Measurements from ENCODE around the gene DYNLT1.
"Not testable (repeated sequence)": the region's sequence is repeated elsewhere in the genome, so short reads cannot be mapped to it uniquely, and the experiment has no call there.

The DYNLT1 gene

DNA sequence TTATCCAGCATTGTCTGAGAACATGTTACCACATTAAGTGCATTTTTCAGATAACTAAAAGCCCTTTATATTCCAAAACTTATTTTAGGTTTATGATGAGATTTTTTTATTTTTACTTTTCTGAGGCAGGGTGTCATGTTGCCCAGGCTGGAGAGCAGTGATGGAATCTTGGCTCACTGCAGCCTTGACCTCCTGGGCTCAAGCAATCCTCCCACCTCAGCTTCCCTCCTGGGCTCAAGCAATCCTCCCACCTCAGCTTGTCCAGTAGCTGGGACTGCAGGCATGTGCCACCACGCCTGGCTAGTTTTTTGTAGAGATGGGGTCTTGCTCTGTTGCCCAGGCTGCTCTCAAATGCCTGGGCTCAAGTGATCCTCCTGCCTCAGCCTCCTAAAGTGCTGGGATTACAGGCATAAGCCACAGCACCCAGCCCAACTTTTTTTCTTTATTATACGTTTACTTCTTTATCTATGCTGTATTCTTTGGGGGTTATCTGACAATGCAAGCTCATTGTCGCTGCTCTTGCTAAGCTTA lies 6.2 kb downstream of the DYNLT1 start:
- Mint-ChIP-seq H3K9me3 (ENCODE audit: low read depth) (no peaks in the 10 kb centered on the region), H3K4me3 (no peak overlapping the region), H3K36me3 (peaks cover 17% of the 10 kb centered on the region), H3K4me1 (ENCODE audit: low read depth) (peaks cover 81% of the 10 kb centered on the region), H3K27me3 (no peaks in the 10 kb centered on the region), H3K27ac (peak overlapping the region; percentile 24)

DNA sequence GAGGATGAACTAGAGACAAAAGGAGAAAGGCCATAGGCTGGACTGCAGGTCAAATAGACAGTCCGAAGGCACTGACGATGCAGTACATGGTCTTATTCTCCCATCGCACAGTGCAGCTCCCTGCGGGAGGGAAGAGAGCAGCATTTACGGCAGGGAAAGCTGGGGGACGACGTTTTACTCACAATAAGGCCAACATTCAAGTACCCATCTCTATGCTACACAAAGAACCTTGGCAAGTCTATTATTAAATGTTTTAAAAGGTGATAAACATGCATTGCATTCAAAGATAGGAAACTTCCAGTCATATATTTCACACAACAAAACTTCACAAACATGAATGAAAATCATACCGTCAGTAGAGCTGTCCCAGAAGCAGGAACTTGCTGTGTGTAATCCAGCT lies 7.8 kb downstream of the DYNLT1 start:
- no peaks in the 10 kb centered on the region for H3K27me3 Mint-ChIP-seq
- H3K4me1 Mint-ChIP-seq (ENCODE audit: low read depth): peaks cover 69% of the 10 kb centered on the region
- peaks cover 17% of the 10 kb centered on the region for H3K36me3 Mint-ChIP-seq
- H3K27ac Mint-ChIP-seq: peak overlapping the region; percentile 88
- H3K9me3 Mint-ChIP-seq (ENCODE audit: low read depth): no peaks in the 10 kb centered on the region
- no peak overlapping the region for H3K4me3 Mint-ChIP-seq

DNA sequence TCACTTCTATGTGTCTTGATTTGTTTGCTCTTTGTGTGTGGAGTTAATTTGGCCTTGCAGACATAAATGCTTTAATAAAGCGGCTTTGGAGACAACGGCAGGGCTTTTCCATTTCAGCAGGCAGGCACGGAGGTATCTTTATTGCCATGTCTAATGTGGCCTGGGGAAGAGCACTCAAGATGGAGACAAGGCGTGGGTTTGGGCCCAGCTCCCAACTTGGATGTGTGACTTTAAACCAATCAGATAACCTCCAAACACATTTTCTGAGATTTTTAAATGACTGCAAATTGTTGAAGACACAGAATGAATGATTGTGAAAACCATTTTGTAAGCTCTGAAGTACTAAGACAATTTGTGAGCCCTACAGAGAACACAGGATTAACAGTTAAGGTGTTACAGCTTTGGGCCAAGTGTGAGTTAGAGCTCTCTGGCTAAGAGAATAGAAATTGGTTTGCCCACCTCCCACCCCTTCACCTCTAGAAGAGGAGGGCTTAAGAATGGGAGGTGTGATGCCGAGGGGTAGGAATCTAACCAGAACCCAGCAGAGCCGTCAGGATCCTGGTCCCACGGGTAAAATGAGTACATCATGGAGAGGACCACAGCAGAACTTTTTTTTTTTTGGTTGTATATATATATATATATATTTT lies 9.0 kb downstream of the DYNLT1 start:
- Mint-ChIP-seq H3K4me3 (peak overlapping the region; percentile 60), H3K27me3 (no peaks in the 10 kb centered on the region), H3K9me3 (ENCODE audit: low read depth) (no peaks in the 10 kb centered on the region), H3K27ac (peak overlapping the region; percentile 85), H3K4me1 (ENCODE audit: low read depth) (peaks cover 68% of the 10 kb centered on the region), H3K36me3 (peaks cover 16% of the 10 kb centered on the region)

DNA sequence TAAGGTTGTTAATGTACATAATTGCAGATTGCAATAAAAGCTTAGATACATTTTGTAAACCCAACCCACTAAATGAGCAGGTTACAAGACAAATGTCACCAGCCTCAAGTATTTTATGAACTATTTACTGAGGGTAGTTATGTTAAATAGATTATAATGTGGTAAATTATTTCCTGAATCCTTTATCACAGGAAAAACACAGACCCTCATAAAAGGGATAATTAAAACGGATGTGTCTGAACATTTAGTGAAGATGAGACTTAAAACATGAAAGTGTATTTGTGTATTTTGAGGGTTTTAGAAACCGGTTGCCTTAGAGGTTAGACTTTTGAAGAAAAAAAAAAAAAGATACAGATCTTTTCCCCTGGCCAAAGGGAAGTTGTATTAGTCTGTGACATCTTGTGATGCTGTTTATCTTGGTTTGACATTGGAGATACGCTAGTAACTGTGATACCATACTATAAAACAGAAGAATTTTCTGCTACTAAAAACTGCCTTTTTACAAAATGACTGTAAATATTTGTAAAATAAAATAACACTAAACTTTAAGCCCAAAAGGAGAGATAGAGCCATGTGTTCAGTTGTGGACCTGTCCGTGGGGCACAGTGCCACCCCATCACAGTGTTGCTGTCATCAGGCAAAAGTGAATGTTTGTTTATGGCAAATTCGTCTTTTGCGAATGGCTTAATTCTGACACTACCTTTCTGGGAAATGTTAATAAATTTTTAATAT lies 9.7 kb downstream of the DYNLT1 start:
- peak overlapping the region; percentile 85 for H3K27ac Mint-ChIP-seq
- no peaks in the 10 kb centered on the region for H3K9me3 Mint-ChIP-seq (ENCODE audit: low read depth)
- H3K4me1 Mint-ChIP-seq (ENCODE audit: low read depth): peaks cover 65% of the 10 kb centered on the region
- no peaks in the 10 kb centered on the region for H3K27me3 Mint-ChIP-seq
- peak overlapping the region; percentile 60 for H3K4me3 Mint-ChIP-seq
- peaks cover 14% of the 10 kb centered on the region for H3K36me3 Mint-ChIP-seq

DNA sequence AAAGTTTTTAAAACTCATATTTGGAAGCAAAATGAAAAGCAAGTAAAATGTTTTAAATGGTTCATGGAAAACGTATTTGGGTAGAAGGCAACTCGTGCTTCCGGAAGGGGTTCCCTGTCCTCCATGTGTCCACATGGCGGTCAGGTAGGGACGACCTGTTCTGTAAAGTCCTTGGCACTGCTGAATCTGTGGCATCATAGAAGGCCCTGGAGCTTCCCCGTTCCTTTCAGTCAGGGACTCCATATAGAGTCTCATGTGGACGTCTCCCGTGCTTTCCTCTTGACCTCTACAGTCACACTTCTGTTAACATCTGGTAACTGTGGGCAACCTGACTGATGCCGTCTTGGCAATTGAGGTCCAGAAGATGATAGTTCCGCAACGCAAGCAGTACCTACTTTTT lies 11.4 kb downstream of the DYNLT1 start:
- Mint-ChIP-seq H3K4me3 (no peak overlapping the region), H3K27ac (peak overlapping the region; percentile 83), H3K9me3 (ENCODE audit: low read depth) (no peaks in the 10 kb centered on the region), H3K36me3 (peaks cover 14% of the 10 kb centered on the region), H3K4me1 (ENCODE audit: low read depth) (peaks cover 62% of the 10 kb centered on the region), H3K27me3 (no peaks in the 10 kb centered on the region)

DNA sequence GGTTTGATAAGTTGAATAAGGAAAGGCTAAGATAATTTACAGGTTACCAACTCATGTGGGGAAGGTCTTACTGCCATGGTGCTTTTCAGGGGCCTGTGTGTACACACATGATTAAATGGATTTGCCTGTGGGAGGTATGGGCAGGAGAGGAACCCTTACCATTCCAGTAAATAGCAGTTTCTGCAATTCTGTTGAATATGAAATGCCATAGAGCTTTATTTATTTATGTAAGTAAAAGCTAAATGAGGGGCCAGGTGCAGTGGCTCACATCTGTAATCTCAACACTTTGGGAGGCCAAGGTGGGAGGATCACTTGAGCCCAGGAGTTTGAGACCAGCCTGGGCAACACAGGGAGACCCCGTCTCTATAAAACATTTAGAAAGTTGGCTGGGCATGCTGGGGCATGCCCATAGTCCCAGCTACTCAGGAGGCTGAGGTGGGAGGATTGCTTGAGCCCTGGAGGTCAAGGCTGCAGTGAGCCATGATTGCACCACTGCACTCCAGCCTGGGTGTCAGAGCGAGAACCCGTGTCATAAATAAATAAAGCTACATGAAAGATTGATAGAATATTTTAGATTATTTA lies 11.9 kb downstream of the DYNLT1 start:
- H3K9me3 Mint-ChIP-seq (ENCODE audit: low read depth); H3K27me3 Mint-ChIP-seq; H3K4me3 Mint-ChIP-seq: not testable (repeated sequence)
- Mint-ChIP-seq H3K27ac (peak overlapping the region; percentile 72), H3K36me3 (peaks cover 14% of the 10 kb centered on the region), H3K4me1 (ENCODE audit: low read depth) (peaks cover 63% of the 10 kb centered on the region)

DNA sequence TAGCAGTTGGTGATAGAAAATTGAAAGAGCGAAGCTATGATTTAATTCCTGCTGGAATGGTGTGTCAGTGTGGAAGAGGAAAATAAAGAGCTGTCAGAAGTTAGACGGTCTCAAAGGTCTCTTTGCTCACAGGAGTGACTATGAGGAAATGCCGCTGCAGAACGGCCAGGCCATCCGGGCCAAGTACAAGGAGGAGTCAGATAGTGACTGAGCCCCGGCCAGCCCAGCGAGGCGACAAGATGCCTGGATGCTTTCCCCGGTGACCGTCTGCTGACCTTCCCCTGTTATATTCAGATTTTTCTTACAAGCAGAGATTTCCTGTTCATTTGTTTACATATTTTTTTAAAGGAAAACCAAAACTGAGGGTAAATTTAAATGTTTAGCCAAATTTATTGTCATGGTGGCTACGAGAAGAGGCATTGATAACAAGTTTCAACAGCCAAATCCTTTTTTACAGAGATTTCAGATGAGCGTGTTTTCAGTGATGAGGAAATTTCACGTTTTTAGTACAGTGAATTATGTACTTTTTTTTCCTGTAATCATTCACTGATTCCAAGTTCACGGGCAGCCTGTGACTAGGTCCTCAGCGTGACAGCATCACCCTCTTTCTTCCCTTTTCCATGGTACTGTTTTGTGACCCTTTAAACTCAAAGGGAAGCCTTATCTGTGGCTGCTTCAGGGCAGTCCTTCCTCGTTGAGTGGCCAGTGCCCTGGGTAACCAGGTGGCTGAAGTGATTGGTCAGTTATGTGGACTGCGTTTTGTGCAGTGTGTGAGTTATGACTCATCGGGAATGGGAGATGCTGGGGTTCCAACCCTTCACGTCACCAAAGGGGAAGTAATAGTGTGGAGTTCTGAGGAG lies 12.6 kb downstream of the DYNLT1 start:
- Mint-ChIP-seq H3K36me3 (peaks cover 17% of the 10 kb centered on the region), H3K27me3 (no peaks in the 10 kb centered on the region), H3K4me3 (no peak overlapping the region), H3K9me3 (ENCODE audit: low read depth) (no peaks in the 10 kb centered on the region), H3K4me1 (ENCODE audit: low read depth) (peaks cover 57% of the 10 kb centered on the region), H3K27ac (peak overlapping the region; percentile 79)

DNA sequence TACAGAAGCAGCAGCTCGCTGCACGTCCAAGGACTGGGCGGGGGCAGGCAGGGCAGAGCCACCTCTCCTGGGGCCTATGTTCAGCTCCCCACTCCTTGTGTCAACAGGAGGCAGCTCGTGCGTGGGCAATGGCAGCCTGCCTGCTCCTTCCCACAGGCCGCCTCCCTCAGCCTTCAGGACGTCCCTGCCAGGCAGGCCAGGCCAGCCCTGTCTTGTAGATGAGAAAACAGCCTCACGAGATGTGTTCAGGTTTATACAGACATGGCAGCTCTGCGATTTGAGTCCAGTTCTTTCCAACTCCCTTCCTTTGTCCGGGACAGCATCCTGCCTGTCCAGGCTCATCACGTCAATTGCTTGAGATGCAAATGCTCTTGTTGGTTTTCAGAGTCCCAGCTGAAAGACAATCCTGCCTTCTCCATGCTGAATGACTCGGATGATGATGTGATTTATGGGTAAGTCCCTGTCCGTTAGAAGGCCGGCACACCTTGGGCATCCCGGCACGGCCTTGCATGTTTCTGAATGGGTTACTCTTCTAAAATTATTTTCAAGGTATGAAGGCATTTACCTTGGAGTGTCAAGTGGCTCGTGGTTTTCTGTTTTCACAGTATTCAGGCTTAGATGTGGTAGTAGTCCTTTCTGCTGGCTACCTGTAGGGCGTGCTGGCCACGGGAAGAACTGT lies 13.5 kb downstream of the DYNLT1 start:
- Mint-ChIP-seq H3K4me3 (no peak overlapping the region), H3K27ac (peak overlapping the region; percentile 79), H3K4me1 (ENCODE audit: low read depth) (peaks cover 50% of the 10 kb centered on the region), H3K9me3 (ENCODE audit: low read depth) (no peaks in the 10 kb centered on the region), H3K27me3 (no peaks in the 10 kb centered on the region), H3K36me3 (peaks cover 17% of the 10 kb centered on the region)

DNA sequence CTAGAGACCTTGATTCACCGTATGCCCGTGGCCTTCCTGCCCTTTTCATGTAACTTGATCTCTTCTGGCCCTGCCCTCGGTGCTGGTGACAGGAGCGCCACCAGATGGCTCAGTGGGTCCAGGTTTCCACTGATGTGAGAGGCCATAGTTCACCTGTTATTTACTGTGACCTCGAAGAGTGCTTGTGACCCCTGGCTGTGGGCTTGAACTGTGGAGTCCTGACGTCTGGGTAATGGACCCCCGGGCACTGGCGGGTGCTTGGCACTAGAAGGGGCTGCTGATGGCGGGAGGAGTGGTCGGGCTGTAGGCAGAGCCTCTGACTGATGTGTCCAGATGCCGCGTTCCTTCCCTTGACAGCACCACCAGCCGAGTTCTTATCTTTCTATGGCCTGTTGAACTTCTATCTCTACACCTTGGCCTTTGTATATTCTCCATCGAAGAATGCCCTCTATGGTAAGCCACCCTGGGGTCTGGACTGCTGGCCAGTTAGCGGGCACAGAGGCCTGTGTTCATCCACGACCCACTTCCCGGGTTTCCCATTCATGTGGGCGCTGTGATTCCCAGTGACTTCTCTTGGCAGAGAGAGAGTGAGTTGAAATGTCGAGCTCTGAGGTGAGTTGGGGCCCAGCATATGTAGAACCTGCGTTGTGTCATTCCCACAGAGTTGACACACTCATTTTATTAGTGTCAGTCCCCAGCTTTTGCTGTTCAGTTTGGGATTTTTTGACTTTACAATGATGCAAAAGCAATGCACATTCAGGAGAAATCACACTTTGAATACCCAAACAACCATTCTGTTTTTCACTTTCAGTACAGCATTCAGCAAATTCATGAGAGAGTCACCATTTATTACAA lies 14.9 kb downstream of the DYNLT1 start:
- Mint-ChIP-seq H3K27me3 (no peaks in the 10 kb centered on the region), H3K36me3 (peaks cover 12% of the 10 kb centered on the region), H3K4me1 (ENCODE audit: low read depth) (peaks cover 37% of the 10 kb centered on the region), H3K9me3 (ENCODE audit: low read depth) (no peaks in the 10 kb centered on the region), H3K27ac (peak overlapping the region; percentile 81), H3K4me3 (no peak overlapping the region)

DNA sequence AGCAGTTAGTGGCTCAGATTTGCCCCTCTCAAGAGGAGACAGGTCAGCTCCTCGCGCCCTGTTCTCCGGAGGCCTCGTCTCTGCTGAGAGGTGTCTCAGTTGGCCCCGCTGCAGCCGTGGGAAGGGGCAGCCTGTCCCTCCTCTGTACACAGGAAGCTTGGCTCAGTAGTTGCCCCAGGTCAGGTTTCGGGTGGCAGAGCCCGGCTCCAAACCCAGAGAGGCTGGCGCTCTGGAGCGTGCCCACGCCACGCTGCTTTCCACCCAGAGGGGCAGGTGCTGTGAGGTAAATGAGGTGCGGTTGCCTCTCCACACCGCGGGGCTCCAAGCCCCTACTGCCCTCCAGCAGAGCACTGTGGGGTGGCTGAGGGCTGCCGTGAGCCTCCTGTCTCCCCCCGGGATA lies 16.0 kb downstream of the DYNLT1 start:
- Mint-ChIP-seq H3K4me1 (ENCODE audit: low read depth) (peaks cover 31% of the 10 kb centered on the region), H3K9me3 (ENCODE audit: low read depth) (no peaks in the 10 kb centered on the region), H3K27ac (peak overlapping the region; percentile 81), H3K27me3 (no peaks in the 10 kb centered on the region), H3K4me3 (no peak overlapping the region), H3K36me3 (peaks cover 12% of the 10 kb centered on the region)

DNA sequence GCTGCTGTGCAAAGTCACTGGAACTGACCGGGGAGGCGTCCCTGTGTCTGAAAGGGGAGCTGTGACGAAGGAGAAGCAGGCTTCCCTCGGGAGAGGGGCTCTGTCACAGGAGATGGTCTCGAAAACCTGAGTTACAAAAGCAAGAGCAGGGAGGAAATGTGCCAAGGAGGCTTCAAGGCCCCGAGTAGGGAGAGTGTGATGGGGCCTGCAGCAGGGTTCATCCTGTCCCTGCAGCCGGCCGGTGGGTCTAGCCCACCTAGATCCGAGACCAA lies 16.7 kb downstream of the DYNLT1 start:
- H3K4me1 Mint-ChIP-seq (ENCODE audit: low read depth): peaks cover 28% of the 10 kb centered on the region
- no peaks in the 10 kb centered on the region for H3K9me3 Mint-ChIP-seq (ENCODE audit: low read depth)
- no peaks in the 10 kb centered on the region for H3K27me3 Mint-ChIP-seq
- H3K27ac Mint-ChIP-seq: peak overlapping the region; percentile 72
- H3K4me3 Mint-ChIP-seq: no peak overlapping the region
- peaks cover 12% of the 10 kb centered on the region for H3K36me3 Mint-ChIP-seq

DNA sequence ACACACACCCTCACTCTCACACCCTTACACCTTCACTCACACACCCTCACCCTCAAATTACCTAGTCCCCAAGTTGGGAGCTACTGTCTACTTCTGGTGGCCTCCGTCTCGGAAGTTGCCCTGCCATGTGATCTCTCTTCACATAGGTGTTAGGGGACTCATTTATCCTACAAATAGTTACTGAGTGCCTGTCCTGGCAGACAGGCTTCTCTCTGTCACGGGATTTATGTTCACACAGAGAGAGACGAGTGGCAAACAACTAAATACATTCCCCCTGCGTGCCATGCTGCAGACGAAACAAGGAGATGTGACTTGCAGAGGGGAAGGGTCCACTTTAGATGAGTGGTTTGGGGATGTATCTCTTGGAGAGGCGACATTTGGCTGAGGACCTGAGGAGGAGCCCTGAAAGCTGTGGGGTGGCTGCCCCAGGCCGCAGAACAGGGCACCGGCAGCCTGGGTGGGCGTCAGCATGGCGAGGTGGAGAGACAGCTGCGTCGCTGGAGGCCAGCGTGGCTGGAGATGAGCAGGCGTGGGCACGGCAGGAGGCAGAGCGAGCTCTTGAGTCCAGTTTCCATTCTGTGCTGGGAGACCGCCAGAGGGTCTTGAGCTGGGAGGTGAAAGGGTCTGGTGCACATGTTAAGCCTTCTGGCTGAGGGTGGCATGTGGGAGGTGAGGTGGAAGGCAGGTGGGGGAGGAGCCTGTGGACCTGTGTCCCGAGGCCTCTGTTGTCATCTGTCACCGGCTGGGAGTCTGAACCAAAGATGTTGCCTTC lies 17.2 kb downstream of the DYNLT1 start:
- H3K36me3 Mint-ChIP-seq: peaks cover 12% of the 10 kb centered on the region
- H3K27ac Mint-ChIP-seq: peak overlapping the region; percentile 72
- no peak overlapping the region for H3K4me3 Mint-ChIP-seq
- no peaks in the 10 kb centered on the region for H3K9me3 Mint-ChIP-seq (ENCODE audit: low read depth)
- no peaks in the 10 kb centered on the region for H3K27me3 Mint-ChIP-seq
- peaks cover 28% of the 10 kb centered on the region for H3K4me1 Mint-ChIP-seq (ENCODE audit: low read depth)

All from activated naive CD8-positive, alpha-beta T cell (primary cell).